Right forelimb (tissue), 1 donor: Measurements from ENCODE around the gene SLC1A3.

Source experiments
- DNase-seq: peaks from one replicate; pipeline ENCODE4 v3.0.0-alpha.2; 2018

Gene SLC1A3

DNA sequence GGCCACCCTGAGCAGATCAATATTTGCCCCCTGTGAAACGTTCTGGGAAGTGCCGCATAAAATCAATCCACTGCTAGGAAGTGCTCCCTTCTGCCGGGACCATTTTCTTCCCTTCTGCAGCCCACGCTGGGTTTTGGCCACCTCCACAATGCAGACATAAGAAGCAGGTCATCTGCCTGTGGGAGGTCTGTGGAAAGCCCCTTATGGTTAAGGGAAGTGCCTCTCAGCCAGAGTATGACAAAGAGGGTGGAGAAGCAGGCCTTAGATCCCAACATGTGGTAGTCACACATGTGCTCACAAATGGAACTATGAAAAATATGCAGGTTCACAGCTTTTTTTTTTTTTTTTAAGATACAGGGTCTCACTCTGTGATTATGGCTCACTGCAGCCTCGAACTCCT lies 82.8 kb downstream of the SLC1A3 start:
- no peak for DNase-seq

DNA sequence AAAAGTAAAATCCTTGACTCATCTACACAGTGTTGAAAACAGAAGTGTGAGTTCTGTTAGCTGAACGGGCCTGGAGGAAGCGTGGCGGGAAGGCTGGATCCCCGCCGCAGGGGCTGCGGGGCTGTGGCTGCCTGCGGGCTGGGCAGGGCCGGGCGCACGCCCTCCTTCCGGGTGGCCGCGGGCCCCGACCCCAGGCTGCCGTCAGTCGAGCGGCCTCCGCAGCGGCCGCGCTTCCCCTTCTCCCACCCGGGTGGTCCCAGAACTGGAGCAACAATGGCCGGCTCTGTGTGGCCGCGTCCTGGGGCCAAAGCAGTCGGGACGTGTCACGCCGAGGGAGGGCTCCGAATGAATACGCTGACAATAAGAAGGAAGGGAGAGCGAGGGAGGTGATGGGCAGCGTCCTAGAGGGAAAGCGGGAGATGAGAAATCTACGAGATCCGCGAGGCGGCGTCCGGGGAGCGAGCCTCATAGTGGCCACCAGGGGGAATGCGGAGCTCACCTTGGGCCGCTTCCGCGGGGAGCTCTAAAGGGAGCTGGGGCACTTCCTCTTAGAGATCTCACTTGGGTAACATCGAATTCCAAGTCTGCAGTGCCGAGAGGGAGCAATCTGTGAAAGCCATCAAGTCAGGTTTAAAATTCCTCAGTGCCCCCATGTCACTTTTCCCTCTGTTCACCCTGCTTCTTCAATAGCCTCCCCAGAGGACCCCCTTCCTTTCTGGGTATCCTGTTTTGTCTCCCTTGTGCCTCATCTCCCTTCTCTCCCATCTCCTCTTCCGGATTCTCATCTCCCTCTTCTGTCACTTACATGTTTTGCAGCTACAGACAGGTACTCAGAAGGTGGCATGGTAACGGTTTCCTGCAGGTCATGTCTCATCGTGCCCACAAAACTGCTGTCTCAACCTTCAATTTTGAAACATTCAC lies 83.9 kb downstream of the SLC1A3 start:
- DNase-seq: peak; percentile 87

DNA sequence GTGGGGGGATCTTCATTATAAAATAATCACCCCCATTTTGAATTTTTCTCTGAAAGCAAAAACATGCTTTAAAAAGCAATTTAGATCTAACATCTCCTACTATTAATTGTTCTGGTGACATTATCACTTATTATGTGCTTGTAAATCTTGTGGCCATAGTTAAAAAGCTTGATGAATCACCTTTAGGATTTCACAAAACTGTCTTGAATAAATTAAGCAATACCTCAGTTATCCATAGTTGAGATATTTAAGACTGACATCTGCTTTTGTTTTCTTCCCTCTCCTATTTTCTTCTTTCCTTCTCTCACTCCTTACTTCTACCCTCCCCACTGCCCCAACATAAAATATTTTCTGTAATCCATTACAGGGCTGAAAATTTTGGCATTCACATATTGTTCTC lies 84.8 kb downstream of the SLC1A3 start:
- no peak for DNase-seq

DNA sequence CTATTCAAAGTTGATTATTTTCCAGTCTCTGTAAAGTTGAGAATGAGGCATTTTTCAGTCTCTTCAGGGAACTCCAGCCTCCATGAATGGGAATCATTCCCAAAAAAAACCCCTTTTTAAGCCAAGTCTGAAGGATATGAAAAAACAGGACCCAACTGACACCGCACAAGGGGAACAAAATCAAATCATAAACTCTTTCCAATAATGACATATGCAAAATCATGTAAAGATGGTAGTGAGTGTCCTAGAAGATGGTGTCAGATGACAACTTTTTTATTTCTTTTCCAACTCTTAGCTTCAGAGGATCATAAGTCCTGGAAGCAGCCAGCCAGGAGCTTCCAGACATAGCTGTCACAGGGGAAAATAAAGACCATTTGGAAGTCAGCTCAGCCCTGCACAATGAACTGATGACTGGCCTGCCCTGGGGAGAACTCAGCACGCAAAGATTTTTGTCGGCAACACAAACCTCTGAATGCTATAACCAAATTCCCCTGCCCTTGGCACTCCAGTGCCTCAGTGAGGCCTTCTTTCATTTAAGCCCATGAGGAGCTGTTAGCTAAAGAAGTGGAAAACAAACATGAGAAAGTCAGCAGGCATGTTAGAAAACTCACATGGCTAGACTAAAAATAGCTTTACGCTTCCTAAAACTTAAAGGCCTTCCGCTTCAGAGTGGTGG lies 85.4 kb downstream of the SLC1A3 start:
- DNase-seq: peak; percentile 75

DNA sequence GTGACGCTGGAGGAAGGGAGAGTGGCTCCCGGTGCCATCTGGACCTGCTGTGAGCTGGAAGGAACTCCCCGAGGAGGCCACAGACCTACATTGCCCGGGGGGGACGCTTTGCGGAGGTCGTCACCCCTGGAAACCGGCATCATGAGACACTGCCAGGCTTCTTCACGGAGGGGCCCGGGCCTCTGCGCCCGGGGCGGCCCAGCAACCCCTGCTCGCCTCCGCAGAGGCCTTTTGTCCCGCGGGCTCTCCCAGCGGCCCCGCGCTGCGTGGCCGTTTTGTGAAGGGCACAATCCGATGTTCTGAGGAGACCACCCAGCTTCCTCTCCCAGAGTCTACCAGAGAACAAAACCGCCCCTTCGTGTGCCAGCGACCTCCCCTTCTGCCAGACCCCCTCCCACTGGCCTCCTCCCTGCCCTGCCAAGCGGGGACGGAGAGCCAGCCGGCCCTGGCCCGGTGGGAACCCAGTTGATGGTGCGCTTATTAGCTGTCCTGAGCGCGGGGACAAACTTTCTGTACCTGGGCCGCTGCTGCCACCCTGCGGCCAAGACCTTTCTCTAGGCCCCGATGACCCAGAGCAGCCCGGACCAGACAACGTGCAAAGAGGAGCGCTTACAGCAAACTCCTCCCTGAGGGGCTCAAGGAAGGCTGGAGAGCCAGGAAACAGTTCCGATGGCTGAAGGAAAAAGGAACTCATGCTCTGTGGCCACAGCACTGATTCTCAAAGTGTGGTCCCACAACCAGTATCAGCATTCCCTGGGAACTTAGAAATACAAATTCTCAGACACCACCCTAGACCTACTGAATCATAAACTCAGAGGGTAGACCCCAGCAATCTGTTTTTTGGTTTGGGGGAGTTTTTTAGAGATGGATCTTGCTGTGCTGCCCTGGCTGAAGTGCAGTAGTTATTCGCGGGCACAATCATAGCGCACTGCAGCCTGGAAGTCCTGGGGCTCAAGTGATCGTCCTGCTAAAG lies 86.7 kb downstream of the SLC1A3 start:
- DNase-seq: peak; percentile 90

DNA sequence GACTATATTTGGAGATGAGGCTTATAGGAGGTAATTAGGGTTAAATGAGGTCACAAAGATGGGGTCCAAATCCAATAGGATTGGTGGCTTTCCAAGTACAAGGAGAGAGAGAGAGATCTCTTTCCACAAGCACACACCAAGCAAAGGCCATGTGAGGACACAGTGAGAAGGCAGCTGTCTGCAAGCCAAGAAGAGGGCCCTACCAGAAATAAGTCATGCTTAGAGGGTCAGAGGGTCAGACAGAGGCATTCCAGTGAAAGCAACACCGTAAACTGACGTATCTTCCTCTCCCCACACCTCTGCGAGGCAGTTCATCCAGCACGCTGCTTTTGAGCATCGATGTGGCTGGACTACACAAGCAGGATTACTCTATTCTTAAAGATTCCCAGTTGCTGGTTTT lies 87.9 kb downstream of the SLC1A3 start:
- no peak for DNase-seq

DNA sequence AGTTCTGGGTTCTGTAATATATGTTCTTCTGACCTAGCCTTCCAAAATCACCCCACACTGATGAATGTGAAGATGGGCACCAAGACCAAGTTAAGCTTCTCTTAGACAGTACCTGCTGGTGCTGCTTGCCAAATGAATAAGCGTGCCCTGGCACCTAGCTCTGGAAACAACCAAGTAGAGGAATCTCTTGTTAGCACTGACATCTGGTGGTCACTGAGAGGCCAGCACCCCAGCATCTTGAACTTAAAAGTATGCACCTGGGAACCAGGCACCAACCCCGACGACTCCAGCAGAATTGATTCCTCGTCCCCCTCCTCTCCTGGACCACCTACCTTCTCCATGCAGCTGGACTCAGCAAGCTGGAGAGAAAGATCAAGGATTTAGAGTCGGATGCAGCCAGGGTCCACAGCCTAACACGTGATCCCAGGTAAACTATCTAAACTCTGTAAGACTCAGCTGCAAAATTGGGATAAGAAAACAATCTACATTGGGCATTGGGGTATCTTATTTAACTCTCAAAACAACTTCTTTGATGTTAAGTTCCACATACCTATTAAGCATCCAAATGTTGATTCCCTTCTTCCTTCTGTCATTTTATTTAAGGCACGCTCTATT lies 89.8 kb downstream of the SLC1A3 start:
- DNase-seq: peak; percentile 66

DNA sequence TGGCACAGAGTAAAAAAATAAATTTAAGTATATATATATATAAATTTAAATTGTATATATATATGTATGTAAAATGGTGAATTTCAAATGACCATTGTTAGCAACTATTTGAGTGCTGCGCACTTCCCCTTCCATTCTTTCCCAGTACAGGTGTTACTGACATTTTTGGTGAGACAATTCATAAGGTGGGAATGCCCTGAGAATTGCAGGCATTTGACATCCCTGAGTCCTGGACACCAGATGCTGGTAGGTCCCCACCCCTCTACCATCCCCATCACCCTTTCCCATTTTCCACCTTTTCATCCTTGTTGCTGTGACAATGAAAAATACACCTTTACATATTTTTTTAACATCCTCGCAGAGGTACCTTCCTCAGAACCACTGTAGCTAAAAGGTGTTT lies 91.6 kb downstream of the SLC1A3 start:
- no peak for DNase-seq

DNA sequence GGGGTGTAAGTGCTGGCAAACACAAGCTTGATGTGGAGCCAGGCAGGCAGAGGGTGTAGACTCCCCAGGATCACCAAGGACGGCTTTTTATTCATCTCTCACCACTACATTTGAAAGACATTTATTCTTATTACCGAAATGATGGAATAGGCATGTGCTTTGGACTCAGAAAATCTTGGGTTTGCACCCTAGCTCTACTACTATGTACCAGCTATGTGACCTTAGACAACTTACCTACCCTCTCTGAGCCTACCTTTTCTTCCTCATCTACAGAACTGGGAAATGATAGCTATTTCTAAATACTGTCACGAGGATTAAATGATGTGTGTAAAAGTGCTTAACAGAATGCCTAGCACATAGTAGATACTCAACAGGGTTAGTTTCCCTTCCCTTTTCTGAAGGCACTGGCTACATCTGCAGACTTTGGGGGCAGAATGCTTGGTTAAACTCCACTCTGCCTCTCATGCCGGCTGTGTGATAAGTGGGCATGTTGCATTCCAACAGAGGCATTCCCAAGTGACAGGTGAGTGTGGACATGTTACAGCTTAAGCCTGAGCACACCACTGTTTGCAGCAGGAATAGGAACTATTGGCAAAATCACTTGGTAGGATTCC lies 94.8 kb downstream of the SLC1A3 start:
- no peak for DNase-seq

DNA sequence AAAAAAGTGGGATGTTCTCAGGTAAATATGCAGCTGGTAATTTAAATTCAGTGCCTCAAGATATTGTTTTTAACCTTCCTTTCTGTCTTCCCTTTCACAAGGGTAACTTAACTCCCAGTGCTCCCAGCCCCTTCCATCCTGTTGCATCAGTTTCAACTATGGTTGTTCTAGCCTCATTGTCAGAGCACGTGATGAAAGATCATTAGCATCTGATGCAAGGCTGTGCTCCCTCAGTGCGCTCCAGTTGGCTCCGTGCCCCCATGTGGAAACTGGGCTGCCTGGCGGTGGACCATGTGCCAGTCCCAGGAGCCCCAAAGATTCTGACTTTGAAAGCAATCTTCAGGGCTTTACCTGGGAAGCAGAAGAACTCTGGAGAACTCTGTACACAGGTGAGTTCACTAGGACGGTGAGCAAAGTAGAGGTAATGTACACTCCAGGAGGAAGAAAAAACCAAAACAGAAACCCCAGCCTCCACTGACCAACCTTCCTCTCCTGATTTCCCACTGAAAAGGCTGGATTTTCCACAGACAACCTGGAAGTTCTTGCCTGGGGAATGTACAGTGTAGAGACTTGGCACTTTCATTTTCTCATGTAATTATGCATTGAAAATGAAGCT lies 96.9 kb downstream of the SLC1A3 start:
- no peak for DNase-seq

DNA sequence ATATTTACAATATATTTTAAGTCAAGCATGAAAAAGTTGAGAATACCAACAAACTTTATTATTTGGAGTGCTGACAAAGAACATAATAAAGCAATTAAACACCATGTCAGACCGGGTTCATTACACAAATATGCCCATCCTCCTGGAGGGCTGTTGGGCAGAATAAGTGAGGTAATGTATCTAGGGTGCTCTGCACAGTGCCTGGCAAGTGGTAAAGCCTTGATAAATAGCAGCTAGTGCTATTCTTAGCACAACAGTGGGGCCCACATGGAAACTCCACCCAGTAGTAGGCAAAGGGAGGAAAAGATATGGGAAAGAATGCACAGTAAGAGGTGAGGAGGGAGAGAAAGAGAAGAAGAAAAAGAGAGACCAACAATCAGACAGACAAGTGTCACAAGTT lies 97.7 kb downstream of the SLC1A3 start:
- DNase-seq: no peak

DNA sequence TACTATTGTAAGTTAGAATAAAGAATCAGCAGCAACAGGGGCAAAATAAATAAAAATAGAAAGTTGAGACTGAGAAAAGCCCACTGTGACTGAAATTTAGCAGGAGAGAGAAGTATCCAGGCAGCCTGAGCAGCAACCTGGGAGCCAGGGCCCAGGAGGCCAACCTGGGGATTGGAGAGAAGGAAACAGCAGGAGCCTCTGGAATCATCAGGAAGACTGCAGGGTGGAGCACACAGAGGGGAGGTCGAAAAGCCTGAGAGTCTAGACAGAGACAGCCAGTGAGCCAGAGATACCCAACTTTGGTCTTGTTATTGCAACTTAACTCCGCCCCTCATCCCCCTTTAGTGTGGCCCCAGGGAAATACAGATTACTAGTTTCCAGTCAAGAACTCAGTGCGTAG lies 98.6 kb downstream of the SLC1A3 start:
- no peak for DNase-seq

DNA sequence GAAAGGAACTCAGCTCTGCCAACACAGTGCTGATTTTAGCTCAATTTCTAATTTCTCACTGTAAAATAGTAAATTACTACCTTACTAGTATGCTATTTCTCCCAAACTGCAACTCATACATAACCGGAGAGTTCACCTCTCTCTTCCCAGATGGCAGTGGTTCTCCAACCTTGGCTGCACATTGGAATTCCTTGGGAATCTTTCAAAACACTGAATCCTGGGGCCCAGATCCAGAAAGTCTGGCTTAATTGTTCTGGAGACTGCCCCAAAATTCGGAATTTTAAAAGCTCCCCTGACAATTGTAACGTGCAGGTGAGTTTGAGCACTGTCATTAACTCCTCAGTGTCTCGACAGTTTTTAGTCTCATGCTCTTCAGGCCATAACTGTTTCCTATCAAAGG lies 100.3 kb downstream of the SLC1A3 start:
- peak; percentile 53 for DNase-seq

DNA sequence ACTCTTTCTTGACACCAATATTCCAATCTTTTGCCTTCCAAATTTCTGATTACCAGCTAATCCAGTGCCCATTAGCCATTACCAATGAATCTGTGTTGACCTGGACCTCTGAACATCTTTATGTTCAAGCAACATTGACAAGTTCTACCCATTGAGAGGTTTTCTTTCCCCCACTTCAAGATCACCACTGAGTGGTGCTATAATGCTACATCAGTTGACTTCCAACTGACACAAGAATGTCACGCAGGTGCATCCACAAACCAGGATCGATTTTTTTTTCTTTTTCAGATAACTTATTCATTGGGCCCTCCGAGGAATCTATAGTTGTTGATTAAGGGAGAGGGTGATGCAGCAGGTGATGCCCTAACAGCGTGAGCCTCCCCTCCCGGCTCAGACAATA lies 102.6 kb downstream of the SLC1A3 start:
- no peak for DNase-seq

DNA sequence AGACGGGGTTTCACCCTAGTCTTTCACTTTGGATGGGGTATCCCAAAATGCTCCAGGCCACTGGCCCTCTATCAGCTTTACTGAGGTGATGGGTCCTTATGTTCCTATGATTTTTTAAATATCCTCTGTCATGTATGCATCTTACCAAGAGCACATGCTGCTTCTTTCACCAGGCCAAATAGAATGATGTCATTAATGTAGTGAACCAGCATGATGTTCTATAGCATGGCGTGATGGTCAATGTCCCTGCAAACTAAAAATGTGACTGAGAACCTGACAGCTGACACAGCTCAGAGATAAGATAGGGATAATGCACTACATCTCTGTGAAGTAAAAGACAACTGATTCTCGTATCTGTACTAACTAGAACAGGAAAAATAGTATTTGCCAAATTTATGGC lies 103.6 kb downstream of the SLC1A3 start:
- DNase-seq: no peak

DNA sequence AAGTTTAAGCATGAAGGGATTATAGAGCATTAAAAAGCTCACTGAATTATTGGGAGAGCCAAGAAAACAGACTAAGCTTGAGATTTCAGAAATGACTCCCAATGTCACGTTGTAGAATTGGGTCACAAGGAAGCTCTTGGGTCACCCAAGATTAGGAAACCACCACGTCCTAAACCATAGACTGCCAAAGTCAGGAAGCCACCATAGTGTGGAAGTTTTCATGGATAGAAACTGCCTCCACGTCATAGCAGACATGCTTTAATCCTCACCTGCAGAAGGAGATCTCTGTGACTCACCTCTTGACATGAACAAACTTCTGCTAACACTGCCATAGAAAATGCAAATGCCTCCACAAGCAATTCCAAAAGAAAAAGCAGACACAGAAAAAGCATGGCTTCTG lies 106.3 kb downstream of the SLC1A3 start:
- DNase-seq: no peak

DNA sequence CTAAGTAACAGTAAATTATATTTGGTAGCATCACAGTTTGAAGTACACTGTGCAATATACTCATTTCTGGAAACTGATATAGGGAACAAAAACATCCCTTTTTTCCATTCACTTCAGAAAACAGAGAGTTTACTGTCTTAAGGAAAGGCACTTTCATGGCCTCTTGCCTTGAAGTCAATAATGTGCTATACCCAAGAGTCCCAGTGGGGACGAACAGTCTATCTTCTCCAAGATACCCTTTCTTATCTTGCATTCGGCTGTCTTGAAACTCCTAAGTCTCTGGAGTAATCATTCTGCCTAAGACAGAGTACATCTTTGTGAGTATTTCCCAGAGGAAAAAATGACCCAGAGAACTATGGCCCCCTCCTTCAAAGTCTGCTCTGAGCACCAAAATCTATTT lies 107.1 kb downstream of the SLC1A3 start:
- DNase-seq: no peak

DNA sequence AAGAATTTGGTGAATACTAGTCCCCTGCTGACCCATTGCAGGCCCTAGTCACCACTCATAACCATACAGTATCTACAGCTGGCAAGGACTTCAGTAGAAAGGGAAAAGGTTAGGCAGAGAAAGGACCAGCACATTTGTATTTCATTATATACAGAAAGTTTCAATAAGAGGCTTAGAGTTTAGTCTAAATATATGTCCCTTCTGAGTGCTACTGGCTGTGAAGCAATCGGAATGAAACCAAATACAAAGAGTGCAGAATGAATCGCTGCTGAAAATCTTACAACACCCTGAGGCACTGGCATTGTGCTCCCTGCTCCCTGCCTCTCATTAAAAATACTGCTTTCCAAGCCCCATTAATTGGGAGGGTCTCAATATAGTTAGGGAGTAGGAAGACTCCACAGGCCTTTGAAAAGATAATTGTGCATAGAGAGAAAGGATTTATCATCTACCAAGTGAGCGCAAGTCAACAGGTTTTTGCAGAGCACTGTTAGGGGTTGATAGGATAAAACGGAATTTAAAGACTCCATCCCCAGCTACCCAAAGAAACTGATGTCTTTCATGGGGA lies 110.8 kb downstream of the SLC1A3 start:
- no peak for DNase-seq

DNA sequence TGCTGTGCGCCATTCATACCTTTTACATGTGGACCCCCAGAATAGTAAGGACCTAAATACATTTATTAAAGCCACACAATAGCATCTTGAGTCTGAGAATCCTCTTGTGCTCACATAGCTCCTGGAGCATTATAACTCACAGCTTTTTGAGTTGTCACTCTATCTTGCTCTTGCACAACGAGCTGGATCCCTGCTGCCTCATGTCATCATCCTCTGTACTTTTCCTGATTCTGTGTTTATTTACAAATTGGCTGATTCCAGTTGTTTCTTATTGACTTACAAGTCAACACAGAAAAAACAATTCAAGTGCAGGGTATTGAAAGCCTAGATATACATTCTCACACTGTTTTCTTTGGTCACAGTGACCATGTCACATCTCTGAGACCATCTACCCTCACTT lies 112.9 kb downstream of the SLC1A3 start:
- no peak for DNase-seq

DNA sequence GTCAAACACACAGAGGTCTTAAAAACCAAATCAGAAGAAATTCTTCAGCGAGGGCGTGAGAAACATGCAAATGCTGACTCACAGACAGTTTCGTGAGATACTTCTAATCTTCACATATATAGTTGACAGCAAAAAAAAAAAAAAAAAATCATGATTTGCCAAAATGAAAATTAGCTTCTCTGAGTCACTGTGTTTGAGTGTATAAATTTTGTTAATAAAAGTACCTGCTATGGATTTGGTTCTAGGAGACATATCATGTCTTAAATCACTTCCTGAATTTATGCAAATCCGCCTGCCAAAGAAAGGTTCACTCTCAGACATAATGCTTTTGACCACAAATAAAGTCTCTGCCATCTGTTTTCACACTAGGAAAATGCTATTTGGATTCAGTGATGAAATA lies 114.3 kb downstream of the SLC1A3 start:
- DNase-seq: no peak

DNA sequence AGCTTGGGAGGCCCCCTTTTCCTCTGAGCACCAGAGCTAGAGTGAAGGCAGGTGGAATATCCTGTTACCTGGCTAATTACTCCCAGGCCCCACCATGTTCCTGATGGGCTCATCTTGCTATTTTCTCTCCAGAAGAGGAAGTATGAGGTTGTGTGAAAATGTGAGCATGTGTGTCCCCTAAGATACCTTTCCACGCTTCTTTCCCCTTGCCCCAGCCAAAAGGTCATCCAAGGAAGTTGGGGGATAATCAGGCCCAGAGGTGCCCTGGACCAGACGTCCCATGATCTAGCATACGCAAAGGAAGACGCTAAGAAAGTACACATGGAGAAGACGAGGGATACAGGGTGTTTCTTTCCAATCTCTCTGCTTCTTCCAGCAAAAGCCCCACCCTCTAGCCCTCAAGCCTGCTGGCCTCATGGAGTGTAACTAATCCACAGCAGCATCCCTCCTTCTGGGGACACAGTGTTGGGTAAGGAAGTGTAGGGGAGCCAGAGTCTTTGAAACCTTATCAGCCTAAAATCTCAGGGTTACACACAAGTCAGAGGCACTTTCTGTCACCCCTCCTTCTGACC lies 115.3 kb downstream of the SLC1A3 start:
- DNase-seq: no peak
